Small intestine (tissue), 7 donors: Measurements from ENCODE around the gene FRMPD4. TPM values are rescaled to one million over a fixed set of nuclear protein-coding genes. Genes with fewer than 3 reads are reported as not detected.
"Not testable (repeated sequence)": the region's sequence is repeated elsewhere in the genome, so short reads cannot be mapped to it uniquely, and the experiment has no call there.

Source experiments
- DNase-seq, 2 donors: peaks; one replicate each; pipeline versions ENCODE4 v3.0.0 to v3.0.0-alpha.2; 2013
- FAIRE-seq: peaks from 2 replicates; lab custom pipeline; 2012; peaks lifted over from hg19 to GRCh38; lab: Jason Lieb, UNC
- H3K27ac ChIP-seq, 3 donors: one replicate each; pipeline ENCODE4 v1.5.1; 2013; ENCODE audit warnings: low read length in 2 of 3, mild to moderate bottlenecking in 2 of 3, control low read depth in 1 of 3, inconsistent platforms in 1 of 3, low read depth in 1 of 3, moderate library complexity in 1 of 3
- H3K27me3 ChIP-seq, 3 donors: one replicate each; pipeline ENCODE4 v1.6.1; 2013; ENCODE audit warnings: low read length in 3 of 3, inconsistent platforms in 1 of 3; ENCODE audit not compliant: control insufficient read depth in 3 of 3, insufficient read depth in 3 of 3
- H3K36me3 ChIP-seq, 3 donors: one replicate each; pipeline ENCODE4 v1.6.1; 2013; ENCODE audit warnings: low read length in 3 of 3, inconsistent platforms in 1 of 3, low read depth in 1 of 3, mild to moderate bottlenecking in 1 of 3, moderate library complexity in 1 of 3; ENCODE audit not compliant: control insufficient read depth in 3 of 3, insufficient read depth in 2 of 3
- H3K4me1 ChIP-seq, 3 donors: one replicate each; pipeline ENCODE4 v1.6.1; 2013; ENCODE audit warnings: low read length in 2 of 3, inconsistent platforms in 1 of 3, low read depth in 1 of 3, mild to moderate bottlenecking in 1 of 3, moderate library complexity in 1 of 3; ENCODE audit not compliant: control insufficient read depth in 3 of 3, insufficient read depth in 2 of 3
- H3K4me3 ChIP-seq, 3 donors: one replicate each; pipeline ENCODE4 v1.5.1; 2013; ENCODE audit warnings: low read length in 3 of 3, control low read depth in 1 of 3, inconsistent platforms in 1 of 3, low read depth in 1 of 3, mild to moderate bottlenecking in 1 of 3, moderate library complexity in 1 of 3
- H3K9me3 ChIP-seq, 2 donors: one replicate each; pipeline ENCODE4 v1.6.1; 2013; ENCODE audit warnings: low read depth in 1 of 2, low read length in 1 of 2; ENCODE audit not compliant: control insufficient read depth in 2 of 2, insufficient read depth in 1 of 2
- WGBS, 3 donors: extraction: QIAGEN DNeasy Blood & Tissue Kit; methylation state at CpG; one replicate each; pipeline ENCODE4 v1.1.7; 2013; 5-methylcytosine and 5-hydroxymethylcytosine counted together
- polyA plus RNA-seq, 4 donors: library from polyadenylated mRNA; stranded (reverse) in 3 of 4; unstranded in 1 of 4; fragments of 200-250 nt in 3 of 4; fragments of 120-200 nt in 1 of 4; gene quantifications; one replicate each; pipeline versions ENCODE4 v1.2.1 to v1.2.3, GENCODE V29; 2013
- donor health status: healthy with polysubstance abuse.
- donor health status: control.
- donor health status: control.
- donor health status: Bipolar disorder and iron deficiency.
- donor health status: healthy.

The FRMPD4 gene
- polyA plus RNA-seq, 4 donors = 0.04 to 0.21 TPM; not detected in 2

DNA sequence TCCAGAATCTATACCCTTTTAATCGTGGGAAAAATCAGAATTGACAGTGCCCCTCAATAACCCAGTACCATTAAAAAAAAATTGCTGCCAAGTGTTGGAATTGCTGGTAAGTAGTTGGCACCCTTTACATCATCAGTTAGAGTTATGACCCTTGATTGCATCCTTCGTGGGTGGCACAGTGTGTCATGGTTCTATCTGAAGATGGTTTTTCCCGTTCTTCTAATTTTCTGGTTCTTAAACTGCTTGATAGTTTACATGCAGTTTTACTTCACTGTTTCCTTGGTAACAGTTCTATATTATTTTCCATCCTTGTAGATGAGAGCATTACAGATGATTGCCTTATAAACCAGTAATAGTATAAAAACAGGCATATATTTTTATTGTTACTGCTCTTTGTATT lies 3.2 kb downstream of the FRMPD4 start:
- Histone ChIP-seq H3K27me3 (peaks cover 0 to 22% (median 5%) of the 10 kb centered on the region in 3 donors), H3K27ac (no peak overlapping the region), H3K4me1 (no peaks in the 10 kb centered on the region), H3K9me3 (no peaks in the 10 kb centered on the region), H3K36me3 (no peaks in the 10 kb centered on the region), H3K4me3 (no peak overlapping the region)
- 65 to 77% (median 73%) methylated on average over 3 of the region's 3 CpGs for WGBS, 3 donors
- DNase-seq = no peak
- FAIRE-seq = no peak

- H3K27me3 ChIP-seq = peaks cover 0 to 18% (median 5%) of the 10 kb centered on the region in 3 donors
- FAIRE-seq = no peak
- H3K4me1 ChIP-seq = no peaks in the 10 kb centered on the region
- no peaks in the 10 kb centered on the region for H3K36me3 ChIP-seq
- H3K27ac ChIP-seq = no peak overlapping the region
- DNase-seq = no peak
- 86 to 89% (median 88%) methylated on average over 4 of the region's 4 CpGs for WGBS, 3 donors
- no peak overlapping the region for H3K4me3 ChIP-seq
- no peaks in the 10 kb centered on the region for H3K9me3 ChIP-seq
These were observed 4.4 kb downstream of the FRMPD4 start for GRCh38 chrX:12142661-12143060.

- Histone ChIP-seq H3K27me3 (no peaks in the 10 kb centered on the region), H3K4me3 (no peak overlapping the region), H3K4me1 (no peaks in the 10 kb centered on the region), H3K36me3 (no peaks in the 10 kb centered on the region), H3K27ac (no peak overlapping the region), H3K9me3 (no peaks in the 10 kb centered on the region)
- FAIRE-seq (no peak), DNase-seq (no peak)
- WGBS, 3 donors = 76 to 85% (median 85%) methylated on average over 2 of the region's 2 CpGs
These were observed 7.1 kb downstream of the FRMPD4 start for GRCh38 chrX:12145402-12145801.

- Histone ChIP-seq H3K4me1 (no peaks in the 10 kb centered on the region), H3K27me3 (no peaks in the 10 kb centered on the region), H3K27ac (no peak overlapping the region), H3K9me3 (no peaks in the 10 kb centered on the region), H3K4me3 (no peak overlapping the region), H3K36me3 (no peaks in the 10 kb centered on the region)
- DNase-seq (no peak), FAIRE-seq (no peak)
- WGBS, 3 donors = 37 to 74% (median 52%) methylated on average over 4 of the region's 4 CpGs
These were observed 11.6 kb downstream of the FRMPD4 start for GRCh38 chrX:12149670-12150407.

DNA sequence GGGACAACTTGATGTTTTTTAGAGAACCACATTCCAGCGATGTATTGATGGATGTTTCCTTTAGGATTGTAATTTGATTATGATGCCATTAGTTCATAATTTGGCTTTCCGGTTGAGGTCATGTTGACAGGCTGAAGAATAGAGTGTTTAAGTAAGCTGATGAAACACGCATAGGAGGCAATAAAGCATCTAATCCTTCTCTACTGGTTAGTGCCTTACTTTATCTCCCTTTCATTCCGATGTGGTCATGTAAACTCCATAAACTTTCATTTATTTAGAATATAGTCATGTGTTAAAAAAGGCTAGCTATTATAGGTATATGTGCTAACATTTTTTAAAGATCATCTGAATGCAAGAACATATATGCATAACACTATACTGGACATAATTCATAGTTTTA lies 15.0 kb downstream of the FRMPD4 start:
- Histone ChIP-seq H3K4me1 (no peaks in the 10 kb centered on the region), H3K27ac (no peak overlapping the region), H3K9me3 (no peaks in the 10 kb centered on the region), H3K27me3 (no peaks in the 10 kb centered on the region), H3K36me3 (no peaks in the 10 kb centered on the region), H3K4me3 (no peak overlapping the region)
- FAIRE-seq (no peak), DNase-seq (no peak)
- 78 to 86% (median 81%) methylated on average over 4 of the region's 4 CpGs for WGBS, 3 donors

- FAIRE-seq (no peak), DNase-seq (no peak)
- WGBS, 3 donors = 6 to 27% (median 24%) methylated on average over 1 of the region's 1 CpG
- Histone ChIP-seq H3K27me3 (no peaks in the 10 kb centered on the region), H3K4me3 (no peak overlapping the region), H3K36me3 (no peaks in the 10 kb centered on the region), H3K4me1 (no peaks in the 10 kb centered on the region), H3K9me3 (no peaks in the 10 kb centered on the region), H3K27ac (no peak overlapping the region)
These were observed 15.5 kb downstream of the FRMPD4 start for GRCh38 chrX:12153741-12154140.

- Histone ChIP-seq H3K4me1 (no peaks in the 10 kb centered on the region), H3K4me3 (no peak overlapping the region), H3K36me3 (no peaks in the 10 kb centered on the region), H3K9me3 (no peaks in the 10 kb centered on the region), H3K27ac (no peak overlapping the region), H3K27me3 (no peaks in the 10 kb centered on the region)
- WGBS, 3 donors = 24 to 56% (median 52%) methylated on average over 2 to 4 of the region's 4 CpGs
- FAIRE-seq (no peak), DNase-seq (no peak)
These were observed 21.5 kb downstream of the FRMPD4 start for GRCh38 chrX:12159799-12160198.

DNA sequence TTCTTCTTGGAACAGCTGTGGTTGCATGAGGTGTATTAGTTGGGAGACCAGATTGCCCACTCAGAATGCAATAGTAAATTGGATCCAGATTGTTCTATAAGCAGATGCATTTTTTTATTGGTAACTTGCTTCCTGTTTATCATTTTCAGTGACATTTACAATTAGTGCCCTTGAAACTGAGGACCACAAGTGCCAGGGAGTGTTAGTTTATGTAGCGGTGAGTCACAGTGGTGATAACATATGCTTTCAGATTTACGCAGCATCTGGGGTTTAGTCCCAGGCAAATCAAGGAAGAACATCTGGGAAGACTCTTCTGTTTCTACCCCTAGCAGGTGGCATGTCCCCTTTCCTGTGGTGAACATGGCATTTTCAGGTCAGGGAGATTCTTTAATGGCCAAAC lies 24.1 kb downstream of the FRMPD4 start:
- DNase-seq (no peak), FAIRE-seq (no peak)
- no peaks in the 10 kb centered on the region for H3K27me3 ChIP-seq
- H3K9me3 ChIP-seq = no peaks in the 10 kb centered on the region
- H3K27ac ChIP-seq = no peak overlapping the region
- H3K4me1 ChIP-seq = no peaks in the 10 kb centered on the region
- no peak overlapping the region for H3K4me3 ChIP-seq
- 34 to 78% (median 71%) methylated on average over 2 of the region's 2 CpGs for WGBS, 3 donors
- no peaks in the 10 kb centered on the region for H3K36me3 ChIP-seq

- not testable (repeated sequence) for H3K4me1 ChIP-seq, H3K27me3 ChIP-seq, H3K27ac ChIP-seq, H3K9me3 ChIP-seq, DNase-seq, FAIRE-seq, H3K4me3 ChIP-seq, H3K36me3 ChIP-seq
- 85 to 100% (median 92%) methylated on average over 2 to 3 of the region's 3 CpGs for WGBS, 3 donors
These were observed 25.9 kb downstream of the FRMPD4 start for GRCh38 chrX:12164180-12164579.
